Upper lobe of left lung (tissue), 6 donors: Measurements from ENCODE around the gene GABBR2. TPM values are rescaled to one million over a fixed set of nuclear protein-coding genes. Genes with fewer than 3 reads are reported as not detected.

Source experiments
- ATAC-seq, 2 donors: fragments of 200-7000 bp; cut with Tn5 transposase; one replicate each; pipeline ENCODE4 v1.9.1; 2022; ENCODE audit warnings: mild to moderate bottlenecking in 2 of 2, moderate library complexity in 2 of 2; ENCODE audit not compliant: low FRiP score in 2 of 2
- DNase-seq, 2 donors: peaks; one replicate each; pipeline ENCODE4 v3.0.0-alpha.2; 2019 to 2020
- H3K27ac ChIP-seq, 4 donors: fragments of 200-600 bp; sonication (generic); one replicate each; pipeline ENCODE4 v1.5.1; 2016 to 2019
- H3K27me3 ChIP-seq, 4 donors: fragments of 200-600 bp; sonication (generic); one replicate each; pipeline ENCODE4 v1.5.1; 2017 to 2019
- H3K36me3 ChIP-seq, 4 donors: fragments of 200-600 bp; sonication (generic); one replicate each; pipeline ENCODE4 v1.5.1; 2016 to 2019
- H3K4me1 ChIP-seq, 4 donors: fragments of 200-600 bp; sonication (generic); one replicate each; pipeline ENCODE4 v1.5.1; 2018 to 2019
- H3K4me3 ChIP-seq, 4 donors: fragments of 200-600 bp; sonication (generic); one replicate each; pipeline ENCODE4 v1.5.1; 2017 to 2019; ENCODE audit warnings: mild to moderate bottlenecking in 2 of 4, moderate library complexity in 1 of 4
- H3K9me3 ChIP-seq, 4 donors: fragments of 200-600 bp; sonication (generic); one replicate each; pipeline ENCODE4 v1.5.1; 2018 to 2019
- EP300 ChIP-seq, 4 donors: sonication (generic); formaldehyde crosslinking; IDR thresholded peaks; one replicate each; pipeline ENCODE4 v1.5.1; 2017; ENCODE audit warnings: antibody characterized with exemption in 4 of 4, control low read depth in 2 of 4
- POLR2A ChIP-seq, 4 donors: fragments of 450-650 bp; IDR thresholded peaks; one replicate each; pipeline ENCODE4 v1.5.1; 2016 to 2017; ENCODE audit warnings: antibody characterized with exemption in 4 of 4, mild to moderate bottlenecking in 2 of 4
- POLR2AphosphoS5 ChIP-seq, 2 donors: sonication (generic); formaldehyde crosslinking; IDR thresholded peaks; one replicate each; pipeline ENCODE4 v1.5.1; 2017; ENCODE audit warnings: antibody characterized with exemption in 2 of 2
- WGBS, 2 donors: methylation state at CpG; one replicate each; pipeline ENCODE4 v1.1.5; 2017 to 2018; 5-methylcytosine and 5-hydroxymethylcytosine counted together
- total RNA-seq, 6 donors: library from RNA; depleted of rRNA in 4 of 6; stranded (reverse); fragments of >200 nt in 4 of 6; gene quantifications; one replicate each; pipeline versions ENCODE4 v1.1.0 to v1.2.1, GENCODE V29; 2016 to 2021
- TF ChIP-seq, protein P1 (sequence below), 6 experiments: fragments of 450-650 bp in 4 of 6; fragments of 200-600 bp in 2 of 6; sonication (generic) in 2 of 6; IDR thresholded peaks; one replicate each; pipeline ENCODE4 v1.5.1; 2016 to 2019; ENCODE audit warnings: antibody characterized with exemption in 6 of 6
- donor health status: DM: no; HTN: no; CAD: no; lungs with moderate emphysema.
- donor health status: DM: no; HTN: yes; CAD: no; lungs with severe emphysema.

The GABBR2 gene
- total RNA-seq, 6 donors from 2014 or later, result 0.15 to 1.00 (median 0.81) TPM; not detected in 1

DNA sequence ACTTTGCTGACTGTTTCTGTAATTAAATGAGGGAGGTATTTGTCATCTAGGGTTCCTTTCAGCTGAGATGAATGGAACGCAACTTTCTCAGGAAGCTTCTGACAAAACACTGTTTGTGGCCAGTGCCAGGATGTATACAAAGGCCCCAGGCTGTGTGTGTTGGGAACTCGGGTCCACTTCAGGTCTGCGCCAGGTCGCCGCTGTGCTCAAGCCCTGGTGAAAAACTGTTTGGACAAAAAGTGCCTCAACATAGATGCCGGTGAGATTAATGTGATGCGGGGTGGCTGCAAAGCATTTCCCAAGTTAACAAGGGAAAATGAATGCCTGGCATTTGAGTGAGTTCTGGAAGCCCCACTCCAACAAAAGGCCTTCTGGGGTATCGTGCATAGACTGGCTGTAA lies 156.4 kb downstream of the GABBR2 start:
- DNase-seq (no peak), ATAC-seq (no peak)
- TF ChIP-seq EP300 (IDR thresholded peaks at IDR 0.05) (no peak), POLR2A (IDR thresholded peaks at IDR 0.05) (no peak), POLR2AphosphoS5 (IDR thresholded peaks at IDR 0.05) (no peak)
- TF ChIP-seq, protein P1, sequence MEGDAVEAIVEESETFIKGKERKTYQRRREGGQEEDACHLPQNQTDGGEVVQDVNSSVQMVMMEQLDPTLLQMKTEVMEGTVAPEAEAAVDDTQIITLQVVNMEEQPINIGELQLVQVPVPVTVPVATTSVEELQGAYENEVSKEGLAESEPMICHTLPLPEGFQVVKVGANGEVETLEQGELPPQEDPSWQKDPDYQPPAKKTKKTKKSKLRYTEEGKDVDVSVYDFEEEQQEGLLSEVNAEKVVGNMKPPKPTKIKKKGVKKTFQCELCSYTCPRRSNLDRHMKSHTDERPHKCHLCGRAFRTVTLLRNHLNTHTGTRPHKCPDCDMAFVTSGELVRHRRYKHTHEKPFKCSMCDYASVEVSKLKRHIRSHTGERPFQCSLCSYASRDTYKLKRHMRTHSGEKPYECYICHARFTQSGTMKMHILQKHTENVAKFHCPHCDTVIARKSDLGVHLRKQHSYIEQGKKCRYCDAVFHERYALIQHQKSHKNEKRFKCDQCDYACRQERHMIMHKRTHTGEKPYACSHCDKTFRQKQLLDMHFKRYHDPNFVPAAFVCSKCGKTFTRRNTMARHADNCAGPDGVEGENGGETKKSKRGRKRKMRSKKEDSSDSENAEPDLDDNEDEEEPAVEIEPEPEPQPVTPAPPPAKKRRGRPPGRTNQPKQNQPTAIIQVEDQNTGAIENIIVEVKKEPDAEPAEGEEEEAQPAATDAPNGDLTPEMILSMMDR (IDR thresholded peaks at IDR 0.05), result no peak
- H3K4me1 ChIP-seq, result no peaks in the 10 kb centered on the region
- H3K9me3 ChIP-seq, result no peaks in the 10 kb centered on the region
- no peak overlapping the region for H3K4me3 ChIP-seq
- no peaks in the 10 kb centered on the region for H3K27me3 ChIP-seq
- no peaks in the 10 kb centered on the region for H3K36me3 ChIP-seq
- no peak overlapping the region for H3K27ac ChIP-seq
- 63 to 67% methylated on average over 4 to 8 of the region's 8 CpGs for WGBS, 2 donors

- H3K36me3 ChIP-seq, result no peaks in the 10 kb centered on the region
- 73 to 78% methylated on average over 10 to 11 of the region's 11 CpGs for WGBS, 2 donors
These were observed 157.0 kb downstream of the GABBR2 start for GRCh38 chr9:98551511-98552286.

DNA sequence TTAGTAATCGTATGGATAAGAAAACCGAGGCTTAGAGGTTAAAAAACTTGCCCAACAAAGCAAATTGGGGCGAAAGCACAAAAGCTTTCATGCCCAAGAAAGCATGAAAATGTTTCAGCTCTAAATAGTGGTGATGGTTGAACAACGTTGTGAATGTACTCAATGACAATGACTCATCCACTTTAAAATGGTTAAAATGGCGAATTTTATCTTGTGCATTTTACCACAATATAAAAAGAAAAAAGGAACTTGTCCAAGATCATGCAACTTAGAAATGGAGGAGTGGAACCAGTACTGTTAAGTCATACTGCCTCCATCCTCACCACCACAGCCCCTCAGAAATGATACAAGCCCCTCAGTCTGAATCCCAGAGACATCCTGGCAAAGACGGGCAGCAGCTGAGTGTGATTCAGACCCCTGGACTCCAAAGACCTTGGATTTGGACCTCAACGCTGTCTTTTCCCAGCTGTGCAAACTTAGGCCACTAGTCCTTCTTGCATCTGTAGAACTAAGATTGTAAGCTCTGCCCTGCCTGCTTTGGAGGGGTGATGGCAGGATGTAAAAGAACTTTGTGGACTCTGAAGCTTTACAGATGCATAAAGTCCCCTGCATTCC lies 158.4 kb downstream of the GABBR2 start:
- DNase-seq (no peak), ATAC-seq (no peak)
- H3K27me3 ChIP-seq, result no peaks in the 10 kb centered on the region
- H3K27ac ChIP-seq, result no peak overlapping the region
- H3K4me3 ChIP-seq, result no peak overlapping the region
- 69 to 74% methylated on average over 7 of the region's 7 CpGs for WGBS, 2 donors
- H3K9me3 ChIP-seq, result no peaks in the 10 kb centered on the region
- no peaks in the 10 kb centered on the region for H3K36me3 ChIP-seq
- TF ChIP-seq POLR2A (IDR thresholded peaks at IDR 0.05) (no peak), POLR2AphosphoS5 (IDR thresholded peaks at IDR 0.05) (no peak), EP300 (IDR thresholded peaks at IDR 0.05) (no peak)
- TF ChIP-seq, protein P1 (IDR thresholded peaks at IDR 0.05), result no peak
- H3K4me1 ChIP-seq, result no peaks in the 10 kb centered on the region

More at GRCh38 chr9:98551511-98552286, 157.0 kb downstream of the GABBR2 start:
- Histone ChIP-seq H3K4me1 (no peaks in the 10 kb centered on the region), H3K9me3 (no peaks in the 10 kb centered on the region), H3K27ac (no peak overlapping the region), H3K27me3 (no peaks in the 10 kb centered on the region), H3K4me3 (no peak overlapping the region)
- TF ChIP-seq, protein P1 (IDR thresholded peaks at IDR 0.05), result no peak
- TF ChIP-seq POLR2A (IDR thresholded peaks at IDR 0.05), result no peak
- TF ChIP-seq EP300 (IDR thresholded peaks at IDR 0.05), result no peak
- no peak for TF ChIP-seq POLR2AphosphoS5 (IDR thresholded peaks at IDR 0.05)
- ATAC-seq (no peak), DNase-seq (no peak)

DNA sequence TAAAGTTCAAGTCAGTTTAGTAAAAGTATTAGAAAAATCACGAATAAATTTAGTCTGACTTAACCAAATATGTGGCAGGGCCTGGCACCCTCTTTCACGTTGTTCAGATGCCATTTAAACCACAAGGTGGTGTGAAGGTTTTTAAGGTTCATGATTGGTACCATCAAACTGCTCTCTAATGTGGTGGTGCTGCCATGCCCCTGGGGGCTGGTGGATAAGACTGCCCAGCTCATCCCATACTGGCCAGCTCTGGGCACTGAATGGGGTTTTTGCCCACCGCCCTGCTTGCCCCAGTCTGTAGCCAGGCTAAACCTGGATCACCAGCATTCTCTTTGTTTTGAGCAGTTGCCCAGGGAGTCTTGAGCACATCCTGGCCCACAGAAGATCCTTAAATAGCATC lies 159.3 kb downstream of the GABBR2 start:
- Histone ChIP-seq H3K36me3 (no peaks in the 10 kb centered on the region), H3K4me1 (no peaks in the 10 kb centered on the region), H3K4me3 (no peak overlapping the region), H3K27me3 (no peaks in the 10 kb centered on the region), H3K27ac (no peak overlapping the region), H3K9me3 (no peaks in the 10 kb centered on the region)
- ATAC-seq (no peak), DNase-seq (no peak)
- TF ChIP-seq, protein P1 (IDR thresholded peaks at IDR 0.05), result no peak
- TF ChIP-seq EP300 (IDR thresholded peaks at IDR 0.05) (no peak), POLR2AphosphoS5 (IDR thresholded peaks at IDR 0.05) (no peak), POLR2A (IDR thresholded peaks at IDR 0.05) (no peak)
- WGBS, 2 donors, result 78 to 86% methylated on average over 3 of the region's 3 CpGs
